NCI-H1694 treated with DMSO at 0.1 percent for 48 hours (cell line): Measurements from ENCODE around the gene DCAF8L2.
"Not testable (repeated sequence)": the region's sequence is repeated elsewhere in the genome, so short reads cannot be mapped to it uniquely, and the experiment has no call there.

ENCODE experiments used
- DNase-seq: peaks from one replicate; lab custom pipeline; 2025; lab: John Stamatoyannopoulos, UW

The DCAF8L2 gene

DNA sequence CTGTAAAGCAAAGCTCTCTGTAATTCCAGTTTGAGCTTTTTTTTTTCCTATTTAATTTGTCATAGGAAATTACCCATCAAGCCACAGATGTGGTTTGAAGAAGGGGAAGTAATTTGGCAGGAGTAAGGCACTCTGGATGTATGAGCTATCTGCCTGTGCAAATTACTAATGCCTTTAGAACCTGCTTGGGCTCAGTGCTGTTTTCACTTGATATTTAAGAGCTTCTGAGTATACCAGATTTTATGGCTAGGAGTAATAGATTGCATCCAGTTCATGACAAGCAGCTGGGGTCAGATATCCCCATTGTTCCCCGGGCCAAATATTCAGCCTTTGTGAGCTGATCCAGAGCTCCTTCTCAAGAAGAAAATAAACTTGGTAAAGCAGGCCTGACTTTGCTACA, 89.1 kb downstream of the DCAF8L2 start:
- DNase-seq: no peak

- DNase-seq: no peak
Observed at GRCh38 chrX:27680726-27681125, 90.6 kb downstream of the DCAF8L2 start.

DNA sequence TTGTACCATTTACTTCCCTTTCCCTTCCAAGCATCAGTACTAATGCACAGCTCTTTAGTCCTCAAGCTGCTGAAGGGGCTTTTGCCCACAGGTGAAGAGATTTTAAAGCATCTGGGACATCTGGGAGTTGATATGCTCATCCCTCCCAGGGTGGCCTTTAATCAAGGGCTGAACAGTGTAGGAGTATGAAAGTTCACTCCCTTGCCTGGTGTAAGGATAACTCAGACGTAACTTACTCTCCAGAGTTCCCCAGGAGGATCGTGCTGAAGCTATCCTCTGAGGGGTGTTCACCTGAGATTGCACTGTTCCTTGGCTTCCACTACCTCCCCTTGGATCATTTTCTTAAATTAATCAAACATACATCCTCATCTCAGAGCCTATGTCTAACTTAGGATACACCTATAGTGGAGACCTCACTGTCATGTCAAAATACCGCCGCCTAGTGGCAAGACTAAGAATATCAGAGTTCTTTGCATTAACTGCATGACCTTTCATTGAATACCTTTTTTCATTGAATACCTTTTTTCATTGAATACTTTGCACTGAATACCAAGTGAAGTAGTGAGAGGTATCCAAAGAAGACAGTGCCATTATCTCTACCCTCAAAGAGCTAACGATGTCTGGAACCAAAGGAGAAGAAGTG, 93.5 kb downstream of the DCAF8L2 start:
- peak; percentile 24 for DNase-seq

GRCh38 chrX:27694667-27695066, 104.5 kb downstream of the DCAF8L2 start:
- DNase-seq: no peak

DNA sequence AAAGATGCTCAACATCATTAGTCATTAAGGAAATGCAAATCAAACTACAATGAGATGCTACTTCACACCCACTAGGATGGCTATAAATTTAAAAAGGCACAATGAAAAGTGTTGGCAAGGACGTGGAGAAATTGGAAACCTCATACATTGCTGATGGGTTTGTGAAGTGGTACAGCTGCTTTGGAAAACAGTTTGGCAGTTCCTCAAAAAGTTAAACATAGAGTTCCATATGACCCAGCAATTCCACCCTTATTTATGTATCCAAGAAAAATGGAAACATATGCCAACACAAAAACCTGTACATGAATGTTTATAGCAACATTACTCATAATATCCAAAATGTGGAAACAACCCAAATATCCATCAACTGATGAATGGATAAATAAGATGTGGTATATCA, 116.4 kb downstream of the DCAF8L2 start:
- peak; percentile 87 for DNase-seq

GRCh38 chrX:27715610-27716009, 125.5 kb downstream of the DCAF8L2 start:
- DNase-seq: no peak

GRCh38 chrX:27728291-27728690, 138.1 kb downstream of the DCAF8L2 start:
- no peak for DNase-seq

DNA sequence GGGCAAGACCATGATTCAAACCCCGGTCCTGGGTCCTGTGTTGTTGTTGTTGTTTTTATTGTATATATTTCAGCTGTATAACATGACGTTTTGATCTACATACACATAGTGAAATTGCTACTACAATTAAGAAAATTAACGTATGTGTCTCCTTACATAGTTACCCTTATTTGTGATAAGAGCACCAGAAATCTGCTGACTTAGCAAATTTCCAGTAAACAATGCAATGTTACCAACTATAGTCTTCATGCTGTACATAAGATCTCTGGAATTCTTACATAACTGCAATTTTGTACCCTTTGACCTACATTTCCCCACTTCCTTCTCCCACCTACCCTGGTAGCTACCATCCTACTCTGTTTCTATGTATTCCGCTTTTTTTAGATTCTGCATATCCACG, 141.8 kb downstream of the DCAF8L2 start:
- no peak for DNase-seq

DNA sequence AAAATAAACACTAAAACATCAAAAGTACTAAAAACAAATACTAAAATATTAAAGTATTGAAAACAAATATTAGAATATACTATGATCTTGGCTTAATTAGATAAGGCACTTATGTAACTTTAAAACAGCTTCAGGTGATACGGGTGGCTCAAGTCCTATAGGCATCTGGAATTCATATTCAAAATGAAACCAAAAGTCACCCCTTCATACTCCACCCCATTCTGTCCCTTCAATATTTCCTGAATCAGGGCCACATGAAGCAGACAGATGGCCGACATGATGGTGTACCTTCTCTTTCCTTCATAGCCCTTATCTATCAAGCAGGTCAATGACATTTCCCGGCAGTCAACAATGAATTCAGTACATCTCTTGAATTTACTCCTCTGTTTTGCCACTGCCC, 145.8 kb downstream of the DCAF8L2 start:
- DNase-seq: no peak

DNA sequence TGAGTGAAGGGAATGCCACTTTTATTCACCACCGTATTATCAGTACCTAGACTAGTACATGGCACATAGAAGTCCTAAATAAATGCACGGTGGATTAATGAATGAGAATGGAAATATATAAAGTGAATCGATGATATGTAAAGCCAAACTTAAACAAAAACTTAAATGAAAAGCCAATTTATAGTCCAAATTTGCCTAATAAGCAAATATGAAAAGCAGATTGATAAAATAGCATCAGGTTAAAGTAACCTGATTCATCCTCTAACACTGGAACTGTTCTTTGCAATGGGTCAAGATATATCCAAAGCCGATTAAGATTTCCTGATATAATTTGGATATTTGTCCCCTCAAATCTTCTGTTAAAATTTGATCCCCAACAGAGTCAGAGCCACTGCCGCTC, 150.8 kb downstream of the DCAF8L2 start:
- DNase-seq: no peak

GRCh38 chrX:27743521-27743920, 153.4 kb downstream of the DCAF8L2 start:
- not testable (repeated sequence) for DNase-seq

GRCh38 chrX:27746516-27746915, 156.4 kb downstream of the DCAF8L2 start:
- no peak for DNase-seq

DNA sequence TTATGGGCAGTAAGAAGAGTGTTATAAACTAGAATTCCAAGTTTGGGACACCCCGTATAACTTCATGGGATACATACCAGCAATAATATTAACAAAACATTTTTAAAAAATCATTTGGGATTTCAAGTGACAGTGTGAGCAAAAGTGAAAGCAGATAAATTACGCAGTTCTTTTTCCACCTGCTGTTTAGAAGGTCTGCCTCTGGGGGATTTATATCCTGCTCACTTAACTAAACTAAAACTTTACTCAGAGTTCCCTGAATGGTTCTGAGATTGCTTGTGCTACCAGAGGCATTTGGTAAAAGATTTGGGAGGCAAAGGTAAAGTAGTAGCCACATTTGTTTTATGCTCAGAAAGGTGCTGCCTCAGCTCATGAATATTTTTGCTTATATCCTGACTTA, 160.2 kb downstream of the DCAF8L2 start:
- DNase-seq: not testable (repeated sequence)

GRCh38 chrX:27751976-27752375, 161.8 kb downstream of the DCAF8L2 start:
- DNase-seq: no peak

DNA sequence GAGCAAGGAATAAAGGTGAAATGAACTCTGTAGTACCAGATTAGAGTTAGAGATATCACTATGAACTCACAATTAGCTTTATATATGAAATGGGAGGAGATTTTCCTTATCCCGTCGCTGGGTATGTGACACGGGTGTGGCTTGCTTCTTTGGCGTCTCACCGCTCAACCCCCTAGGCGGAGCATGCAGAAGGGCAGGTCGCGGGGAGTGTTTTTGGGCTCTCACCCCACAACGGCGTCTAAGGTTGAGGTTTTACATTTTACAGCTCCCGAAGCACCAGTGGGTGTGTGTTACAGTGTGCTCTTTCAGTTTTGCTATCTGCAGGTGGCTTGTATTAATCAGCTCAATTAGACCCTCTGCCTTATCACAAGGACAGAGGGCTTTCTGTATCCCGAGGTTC, 175.6 kb downstream of the DCAF8L2 start:
- DNase-seq: no peak

DNA sequence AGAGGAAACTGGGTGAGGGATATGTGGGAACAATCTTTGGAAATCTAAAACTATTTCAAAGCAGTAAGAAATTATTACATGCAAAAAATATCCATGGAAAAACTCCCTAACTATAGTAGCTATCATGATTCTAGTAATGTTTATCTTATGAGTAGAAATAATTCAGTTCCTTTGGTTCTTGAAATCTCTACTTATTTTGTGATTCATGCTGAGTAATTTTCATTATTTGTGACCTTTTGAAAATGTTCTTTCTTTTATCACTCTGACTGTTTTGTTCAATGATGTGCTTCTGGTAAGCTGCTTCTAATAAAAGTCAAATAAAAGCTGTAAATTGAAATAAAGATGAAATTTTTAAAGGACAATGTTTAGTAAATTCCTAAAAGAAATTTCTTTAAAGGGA, 177.2 kb downstream of the DCAF8L2 start:
- no peak for DNase-seq

GRCh38 chrX:27775984-27776383, 185.8 kb downstream of the DCAF8L2 start:
- DNase-seq: no peak

DNA sequence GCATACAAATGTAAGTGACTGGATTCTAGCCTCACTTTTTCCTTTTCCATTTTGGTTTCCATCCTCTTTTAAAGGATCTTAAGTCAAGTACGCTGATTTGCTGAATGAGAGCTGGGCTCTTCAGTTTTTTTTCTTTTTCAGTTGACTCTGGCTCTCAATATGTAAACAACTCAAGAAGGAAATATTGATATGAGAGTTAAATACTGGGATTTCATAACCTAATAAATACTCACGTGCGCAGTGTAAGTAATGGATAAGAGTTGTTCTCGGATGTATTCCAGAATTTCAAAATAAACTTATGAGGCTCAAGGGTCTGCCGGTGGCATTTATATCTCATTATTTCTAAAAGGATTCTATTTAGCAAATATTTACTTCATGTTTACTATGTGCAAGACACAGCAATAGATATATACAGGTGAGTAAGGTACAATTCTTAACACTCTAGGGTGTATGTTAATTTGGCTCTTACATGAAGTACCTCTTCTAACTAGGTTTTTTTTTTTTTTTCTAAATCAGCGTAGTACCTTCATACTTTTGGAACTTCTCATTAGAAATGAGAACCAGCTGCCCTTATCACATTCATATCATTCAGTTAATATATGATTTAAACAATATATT, 206.6 kb downstream of the DCAF8L2 start:
- DNase-seq: no peak

DNA sequence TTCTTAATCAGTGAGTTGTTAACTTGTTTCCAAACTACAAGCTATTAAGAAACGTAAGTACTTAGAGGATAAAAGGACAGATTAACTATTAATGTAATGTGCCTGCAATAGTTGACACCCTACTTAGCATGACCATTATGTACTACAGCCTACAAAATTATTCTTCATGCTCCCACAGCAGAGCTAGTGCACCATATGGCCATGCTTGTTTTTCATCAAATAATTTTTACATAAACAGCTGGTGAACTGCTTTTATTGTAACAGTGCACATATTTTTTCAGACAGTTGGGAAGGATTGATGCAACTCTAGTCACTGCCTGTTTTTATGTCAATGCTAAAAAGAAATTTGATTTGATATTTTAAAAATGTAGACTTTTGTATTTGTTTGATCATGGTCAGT, 207.4 kb downstream of the DCAF8L2 start:
- peak; percentile 89 for DNase-seq
